Stimulated activated CD4-positive, alpha-beta T cell treated with anti-CD3 and anti-CD28 coated beads, Interleukin-12 subunit alpha, Interleukin-12 subunit beta, amount 100 ng/mL, for 48 hours (primary cell): ENCODE results near the gene PROM1.

Source experiments
- DNase-seq, 3 donors: peaks; one replicate each; pipeline ENCODE4 v3.0.0-alpha.2; 2020; ENCODE audit warnings: low read depth in 2 of 3, low spot score in 1 of 3

PROM1 gene

DNA sequence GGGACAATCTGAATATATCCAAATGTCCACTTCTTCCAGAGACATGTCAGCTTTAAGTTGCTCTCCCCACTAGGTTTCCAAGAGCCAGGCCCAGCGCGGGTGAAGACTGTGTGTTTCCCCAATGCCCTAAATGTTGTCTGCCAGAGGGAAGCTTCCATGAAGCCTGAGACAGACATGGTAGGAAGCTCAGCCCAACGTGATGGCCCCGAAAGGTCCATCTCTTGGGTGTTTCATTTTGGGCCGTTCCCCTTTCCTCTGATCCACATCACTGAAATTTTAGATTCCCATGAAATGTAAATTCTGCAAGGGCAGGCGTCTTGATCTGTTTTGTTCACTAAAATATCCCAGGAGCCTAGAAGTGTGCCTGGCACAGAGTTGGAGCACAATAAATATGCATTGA is 25.4 kb upstream of the PROM1 start:
- no peak for DNase-seq

DNA sequence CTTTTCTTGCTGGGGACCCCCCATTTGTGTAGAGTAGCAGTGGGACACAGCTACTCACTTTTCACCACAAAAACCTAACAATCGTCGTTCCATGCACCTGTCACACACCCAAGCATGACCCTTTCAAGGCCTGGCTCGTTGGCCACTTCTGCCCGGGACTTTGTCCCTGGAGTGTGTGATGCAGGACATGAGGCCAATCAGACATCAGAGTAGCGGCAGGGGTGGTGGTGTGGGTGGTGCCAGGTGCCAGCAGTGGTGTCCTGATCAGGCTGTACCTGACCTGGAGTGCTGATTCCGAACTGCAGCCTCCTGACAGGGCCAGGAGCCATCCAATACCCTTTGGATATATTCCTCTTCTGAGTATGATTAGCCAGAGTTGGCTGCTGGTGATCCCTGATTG is 23.1 kb upstream of the PROM1 start:
- DNase-seq = no peak

DNA sequence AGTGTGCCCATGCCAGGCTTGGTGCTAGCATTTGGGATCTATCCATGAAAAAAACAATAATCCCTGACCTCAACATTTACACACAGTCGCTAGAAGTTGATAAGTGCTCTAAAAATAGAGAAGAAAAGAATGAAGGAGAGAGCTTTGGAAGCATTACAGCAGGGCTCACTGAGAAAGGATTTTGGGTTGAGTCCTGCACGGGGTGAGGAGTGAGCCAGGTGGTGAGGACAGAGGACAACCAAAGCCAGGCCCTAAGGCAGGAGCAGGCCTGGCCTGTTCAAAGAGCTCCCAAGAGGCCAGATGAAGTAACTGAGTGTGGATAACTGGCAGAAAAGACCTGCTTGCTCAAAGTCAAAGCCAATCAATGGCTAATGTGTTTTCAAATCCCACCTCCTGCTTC is 20.7 kb upstream of the PROM1 start:
- DNase-seq = no peak

GRCh38 chr4:16102356-16102755 is 18.5 kb upstream of the PROM1 start:
- DNase-seq = no peak

DNA sequence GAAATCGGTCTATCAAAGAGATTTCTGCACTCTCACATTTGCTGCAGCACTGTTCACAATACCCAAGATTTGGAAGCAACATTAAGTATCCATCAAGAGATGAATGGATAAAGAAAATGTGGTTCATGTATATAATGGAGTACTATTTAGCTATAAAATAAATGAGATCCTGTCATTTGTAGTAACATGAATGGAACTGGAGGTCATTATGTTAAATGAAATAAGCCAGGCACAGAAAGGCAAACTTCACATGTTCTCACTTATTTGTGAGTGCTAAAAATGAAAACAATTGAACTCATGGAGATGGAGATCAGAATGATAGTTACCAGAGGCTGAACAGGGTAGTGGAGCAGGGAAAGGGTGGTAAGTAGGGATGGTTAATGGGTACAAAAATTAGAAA is 17.0 kb upstream of the PROM1 start:
- no peak for DNase-seq

DNA sequence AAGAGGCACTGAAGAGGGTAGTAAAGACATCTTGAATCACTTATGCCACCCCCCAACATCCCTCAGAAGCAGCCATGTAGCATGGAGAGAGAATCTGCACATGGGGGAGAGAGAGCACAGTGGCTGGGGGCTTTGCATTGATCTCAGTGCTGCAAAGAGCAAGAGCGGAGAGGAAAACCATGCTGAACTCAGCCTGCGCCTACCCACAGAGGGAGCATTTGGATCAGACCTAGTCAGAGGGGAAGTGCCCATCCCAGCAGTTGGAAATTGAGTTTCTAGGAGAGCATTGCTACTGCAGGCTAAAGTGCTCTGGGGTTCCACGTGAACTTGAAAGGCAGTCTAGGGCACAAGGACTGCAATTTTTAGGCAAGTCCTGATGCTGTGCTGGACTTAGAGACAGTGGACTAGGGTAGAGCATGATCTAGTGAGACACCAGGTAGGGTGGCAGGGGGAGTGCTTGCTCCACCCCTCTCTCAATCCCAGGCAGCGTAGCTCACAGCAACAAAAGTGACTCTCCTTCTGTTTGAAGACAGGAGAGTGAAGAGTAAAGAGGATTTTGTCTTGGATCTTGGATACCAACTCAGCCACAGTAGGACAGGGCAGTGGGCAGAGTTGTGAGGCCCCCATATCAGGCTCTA is 9.0 kb upstream of the PROM1 start:
- DNase-seq = no peak

GRCh38 chr4:16090096-16090705 is 6.4 kb upstream of the PROM1 start:
- DNase-seq = no peak

GRCh38 chr4:16089156-16089555 is 5.3 kb upstream of the PROM1 start:
- no peak for DNase-seq

- DNase-seq = no peak
These were observed 4.8 kb upstream of the PROM1 start for GRCh38 chr4:16088601-16089000.

DNA sequence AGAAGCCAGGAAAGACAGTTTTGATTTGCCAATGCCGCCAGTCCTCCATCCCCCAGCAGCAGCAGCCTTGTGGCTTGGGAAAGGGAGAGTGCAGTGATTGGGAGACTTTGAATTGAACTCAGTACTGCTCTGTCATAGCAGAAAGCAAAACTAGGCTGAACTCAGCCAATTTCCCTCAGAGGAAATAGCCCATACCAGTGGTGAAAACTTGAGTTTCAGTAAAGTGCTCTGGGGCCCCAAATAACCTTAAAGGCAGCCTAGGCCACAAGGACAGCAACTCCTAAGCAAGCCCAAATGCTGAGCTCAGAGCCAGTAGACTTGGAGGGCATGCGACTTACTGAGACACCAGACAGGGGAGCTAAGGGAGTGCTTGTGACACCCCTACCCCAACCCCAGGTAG is 2.0 kb upstream of the PROM1 start:
- DNase-seq = no peak

DNA sequence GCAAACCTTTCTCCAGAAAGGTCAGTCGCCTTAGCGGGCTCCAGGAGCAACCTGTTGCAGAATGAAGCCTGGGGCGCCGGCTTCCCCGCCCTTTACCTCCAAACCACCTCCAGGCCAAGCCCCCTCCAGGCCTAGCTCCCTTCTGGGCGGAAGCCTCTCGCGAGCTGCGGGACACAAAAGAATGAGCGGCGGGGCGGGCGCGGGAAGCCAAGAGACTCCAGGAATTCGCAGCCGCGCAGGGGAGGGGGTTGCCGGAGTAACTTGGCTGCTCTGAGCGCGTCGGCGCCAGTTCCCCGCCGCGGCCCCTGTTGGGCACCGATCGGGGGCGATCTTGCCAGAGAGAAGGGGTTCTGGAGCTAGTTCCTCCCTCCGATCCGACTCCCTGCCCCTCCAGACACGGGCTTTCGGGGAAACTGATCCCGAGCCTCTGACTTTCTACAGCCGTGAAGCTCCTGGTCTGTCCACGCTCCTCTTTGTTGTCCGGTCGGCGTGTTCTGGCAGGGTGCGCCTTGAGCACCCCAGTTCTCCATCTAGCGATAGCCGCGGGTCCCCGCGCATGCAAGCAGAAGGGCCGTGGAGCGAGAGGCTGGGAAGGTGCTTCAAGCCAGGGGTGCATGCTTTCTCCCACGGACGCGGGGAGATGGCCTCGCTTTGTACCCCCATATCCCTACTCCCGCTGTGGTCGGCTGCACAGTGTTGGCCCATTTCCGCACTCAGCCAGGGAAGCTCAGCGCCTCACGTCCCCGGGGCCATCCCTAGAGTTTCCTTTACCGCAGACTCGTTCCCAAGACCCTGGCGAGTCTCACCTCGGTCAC is 1.2 kb downstream of the PROM1 start:
- no peak for DNase-seq

- DNase-seq = no peak
These were observed 1.8 kb downstream of the PROM1 start for GRCh38 chr4:16082041-16082425.

DNA sequence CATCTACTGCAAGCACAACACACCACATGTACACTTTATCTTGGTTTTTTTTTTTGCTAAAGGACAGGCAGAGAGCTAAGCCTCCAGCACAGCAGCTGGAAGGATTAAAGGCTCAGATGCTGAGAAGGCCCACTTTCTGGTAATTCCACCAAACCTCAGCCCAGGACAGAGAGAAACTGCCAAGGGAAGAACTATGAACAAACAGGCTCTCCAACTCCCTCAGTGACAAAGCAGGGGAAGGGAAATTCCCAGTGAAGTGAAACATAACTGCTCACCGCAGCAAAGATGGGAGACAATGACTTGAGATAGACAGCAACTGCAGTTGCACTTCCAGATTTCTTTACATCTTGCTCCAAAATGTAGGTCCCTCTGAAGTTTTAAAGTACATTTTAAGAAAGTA is 4.8 kb downstream of the PROM1 start:
- no peak for DNase-seq

DNA sequence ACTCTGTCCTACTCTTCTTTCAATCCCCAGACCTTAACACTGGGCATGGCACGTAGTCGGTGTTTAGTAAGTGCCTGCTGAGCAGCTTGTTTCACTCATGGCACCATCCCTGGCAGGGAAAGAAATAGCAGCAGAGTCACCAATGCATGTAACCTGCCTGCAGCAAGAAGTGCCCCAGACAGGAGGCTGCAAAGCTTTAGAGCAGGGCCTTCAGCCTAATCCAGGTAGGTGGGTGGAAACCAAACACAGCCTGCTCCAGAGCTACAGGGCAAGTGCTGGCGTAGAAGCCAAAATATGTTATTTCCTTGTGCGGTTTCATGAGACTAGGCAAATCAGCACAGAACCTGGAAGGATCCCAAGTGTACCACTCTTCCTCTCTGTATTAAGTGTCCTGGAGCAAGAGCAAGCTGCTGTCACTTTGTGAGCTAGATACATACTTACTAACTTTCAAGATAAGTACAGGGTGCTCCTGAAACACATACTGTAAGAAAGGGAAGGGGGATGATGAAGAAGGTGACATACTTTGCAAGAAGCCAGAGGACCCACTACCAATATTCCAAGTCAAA is 5.5 kb downstream of the PROM1 start:
- DNase-seq = no peak

GRCh38 chr4:16077786-16078185 is 6.0 kb downstream of the PROM1 start:
- no peak for DNase-seq

DNA sequence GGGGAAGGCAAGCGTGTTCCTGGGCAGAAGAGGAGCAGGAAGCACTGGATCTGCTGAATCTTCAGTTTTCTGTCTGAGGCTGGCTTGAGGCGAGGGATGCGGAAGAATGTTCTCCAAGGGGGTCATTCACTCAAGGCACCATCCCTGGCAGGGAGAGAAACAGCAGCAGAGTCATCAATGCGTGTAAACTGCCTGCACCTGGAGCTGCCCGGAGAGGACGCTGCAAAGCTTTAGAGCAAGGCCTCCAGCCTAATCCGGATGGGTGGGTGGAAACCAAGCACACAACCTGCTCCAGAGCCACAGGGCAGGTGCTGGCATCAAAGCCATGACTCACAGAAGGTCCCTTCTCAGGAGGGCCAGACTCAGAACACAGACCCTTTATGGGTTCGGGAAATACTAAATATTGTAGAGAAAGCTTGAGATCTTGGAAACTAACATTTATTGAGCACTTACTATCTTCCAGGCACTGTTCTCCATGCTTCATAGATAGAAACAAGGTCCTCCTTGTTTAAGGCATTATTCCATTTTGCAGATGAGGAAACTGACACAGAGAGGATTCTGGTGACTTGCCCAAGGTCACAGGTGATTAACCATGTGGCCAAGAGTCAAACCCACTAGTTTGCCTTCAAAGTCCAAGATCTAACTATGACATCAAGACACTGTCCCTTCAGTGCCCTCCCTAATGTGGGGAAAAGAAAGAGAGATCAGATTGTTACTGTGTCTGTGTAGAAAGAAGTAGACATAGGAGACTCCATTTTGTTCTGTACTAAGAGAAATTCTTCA is 7.7 kb downstream of the PROM1 start:
- no peak for DNase-seq

- no peak for DNase-seq
These were observed 8.8 kb downstream of the PROM1 start for GRCh38 chr4:16075061-16075460.

GRCh38 chr4:16072168-16072567 is 11.7 kb downstream of the PROM1 start:
- no peak for DNase-seq

DNA sequence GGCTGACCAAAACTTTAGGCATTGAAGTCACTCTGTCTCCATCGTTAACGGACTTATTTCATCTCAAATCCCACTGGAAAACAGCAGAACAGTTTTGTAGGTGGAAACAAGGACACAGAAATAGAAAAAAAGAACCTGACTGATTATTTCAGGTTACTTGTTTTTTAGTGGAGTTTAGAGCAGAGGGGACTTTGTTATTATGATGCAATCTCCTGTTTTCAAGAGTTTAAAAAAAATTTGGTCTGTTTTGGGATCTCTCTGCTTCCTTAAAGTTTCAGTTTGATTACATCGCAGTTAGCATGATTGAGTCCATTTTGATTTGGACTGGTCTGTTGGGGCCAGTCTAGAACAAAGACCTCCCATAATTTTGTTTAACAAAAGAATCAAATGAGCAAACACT is 13.6 kb downstream of the PROM1 start:
- DNase-seq = no peak

DNA sequence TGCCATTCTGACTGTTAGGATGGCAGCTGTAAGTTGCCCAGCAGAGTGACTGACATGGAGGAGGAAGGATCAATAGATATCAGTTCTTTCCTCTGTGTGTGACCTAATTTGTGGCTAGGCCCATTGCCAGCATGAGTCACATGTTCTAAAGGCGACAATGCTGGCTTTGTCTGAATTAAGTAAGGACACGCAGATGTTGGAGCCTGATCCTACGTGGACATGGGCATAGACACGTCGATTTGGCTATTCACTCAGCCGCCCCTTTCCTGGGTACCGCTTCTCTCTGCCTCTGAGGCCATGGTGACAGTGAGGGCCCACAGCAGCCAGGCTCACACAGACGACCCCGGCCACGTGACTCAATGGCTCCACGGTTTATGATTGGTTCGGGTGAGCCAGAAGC is 16.3 kb downstream of the PROM1 start:
- DNase-seq = no peak

DNA sequence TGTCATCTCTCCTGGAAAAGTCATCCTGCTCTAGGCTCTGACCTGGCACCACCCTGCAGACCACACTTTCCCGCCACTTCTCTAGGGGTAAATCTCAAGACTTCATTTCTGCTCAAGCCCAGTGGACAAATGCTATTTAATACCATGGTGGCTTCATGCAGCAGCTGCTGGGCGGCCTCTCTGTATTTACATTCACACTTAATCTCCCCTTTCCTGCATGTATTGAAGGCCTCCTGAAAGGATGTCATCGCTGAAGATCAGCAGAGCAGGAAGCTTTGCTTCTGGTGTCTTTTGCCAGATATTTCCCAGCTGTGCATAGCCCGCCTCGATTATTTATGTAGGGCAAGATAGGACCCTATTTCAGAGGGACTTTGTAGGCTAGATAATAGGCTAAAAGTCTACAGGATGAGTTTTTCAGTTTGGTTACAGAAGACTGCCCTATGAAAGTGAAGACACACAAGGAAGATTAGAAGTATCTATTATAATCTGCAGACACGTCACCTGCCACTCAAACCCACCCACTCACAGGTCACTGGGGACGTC is 17.2 kb downstream of the PROM1 start:
- no peak for DNase-seq
